ENCODE measurements around the gene METTL23.

The METTL23 gene

DNA sequence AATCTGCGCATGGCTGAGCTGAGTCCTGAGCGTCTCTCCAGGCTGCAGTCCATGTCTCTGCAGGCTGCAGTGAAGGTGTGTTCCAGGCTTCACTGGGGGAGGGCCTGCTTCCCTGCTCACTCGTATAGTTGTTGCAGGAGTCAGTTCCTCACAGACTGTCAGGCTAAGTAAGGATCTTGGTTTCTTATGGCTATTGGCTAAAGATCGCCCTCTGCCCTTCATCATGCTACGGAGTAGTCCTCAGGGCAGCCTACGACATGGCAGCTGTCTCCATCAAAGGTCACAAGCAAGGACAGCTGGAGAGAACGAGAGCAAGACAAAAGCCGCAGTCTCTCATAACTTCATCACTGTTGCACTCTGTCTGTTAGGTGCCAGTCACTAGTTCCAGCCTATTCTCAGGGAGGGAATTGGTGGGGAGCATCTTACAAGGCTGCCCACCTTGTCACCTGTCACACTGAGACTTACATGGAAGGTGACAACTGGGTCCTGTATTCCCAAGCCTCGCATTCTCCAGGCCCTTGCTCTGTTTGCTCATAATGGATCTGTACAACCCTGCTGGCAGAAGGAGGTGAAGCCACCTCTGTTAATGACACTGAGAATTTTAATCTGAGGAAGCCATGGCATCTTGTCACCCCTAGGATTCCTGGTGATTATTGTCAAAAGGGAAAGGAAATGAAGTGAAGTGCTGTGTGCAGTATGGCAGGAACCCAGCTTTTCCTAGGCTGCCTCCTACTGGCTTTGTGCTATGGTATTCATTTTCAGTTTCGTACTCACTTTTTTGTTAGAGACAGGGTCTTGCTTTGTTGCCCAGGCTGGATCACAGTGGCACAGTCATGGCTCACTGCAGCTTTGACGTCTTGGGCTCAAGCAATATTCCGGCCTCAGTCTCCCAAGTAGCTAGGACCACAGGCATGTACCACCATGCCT, 54.7 kb downstream of the METTL23 start:
- no peak for DNase-seq

DNA sequence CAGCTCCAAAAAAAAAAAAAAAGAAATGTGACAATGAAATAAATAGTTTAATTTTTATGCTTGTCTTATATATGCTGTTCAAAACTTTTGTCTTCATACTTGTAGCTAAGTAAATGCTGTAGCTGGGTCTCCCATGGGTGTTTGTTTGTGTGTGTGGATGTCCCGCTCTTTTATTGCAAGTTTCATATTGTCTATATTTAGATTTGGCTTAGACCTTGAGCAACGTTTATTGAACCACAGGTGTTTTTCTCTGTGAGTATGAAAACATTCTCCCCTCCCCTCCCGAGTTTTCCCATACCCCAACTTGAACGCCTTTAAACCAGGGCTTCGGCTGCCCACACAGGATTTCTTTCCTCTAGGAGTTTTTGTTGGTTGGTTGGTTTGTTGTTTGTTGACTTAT, 56.5 kb downstream of the METTL23 start:
- no peak for DNase-seq
